ENCODE data around the gene MAP3K20. TPM values are rescaled to one million over a fixed set of nuclear protein-coding genes. Genes with fewer than 3 reads are reported as not detected.
A peak's percentile ranks its signal among the peaks of the same experiment; 100 is the strongest.

MAP3K20 gene
- total RNA-seq, 1 experiment from 2014 or later: 44.5 TPM

DNA sequence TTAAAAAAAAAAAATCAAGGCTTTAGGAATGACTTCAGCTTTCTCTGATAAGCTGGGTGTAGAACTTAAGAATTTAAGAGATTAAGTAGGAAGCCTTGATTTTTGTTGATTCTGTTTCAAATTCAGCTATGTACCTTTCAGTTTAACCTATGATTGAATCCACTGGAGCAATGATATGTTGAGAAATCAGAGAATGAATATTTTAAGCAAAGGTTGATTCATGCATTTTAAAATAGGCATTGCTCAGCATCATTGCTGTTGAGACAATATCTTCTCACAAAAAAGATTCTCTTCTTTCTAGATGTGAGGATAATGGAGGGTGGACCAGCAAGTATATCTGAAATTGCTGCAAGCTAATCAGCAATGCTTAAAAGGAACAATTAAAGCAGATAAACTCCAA lies 109.8 kb downstream of the MAP3K20 start:
- H3K9me3 Mint-ChIP-seq (ENCODE audit: unreplicated experiment): no peaks in the 10 kb centered on the region
- H3K4me1 Mint-ChIP-seq (ENCODE audit: low read depth, unreplicated experiment): peaks cover 10% of the 10 kb centered on the region
- ChIA-PET POLR2A (no interaction called here), CTCF (no interaction called here)
- no peaks in the 10 kb centered on the region for H3K36me3 ChIP-seq (ENCODE audit: control insufficient read depth, insufficient read depth, low read length)
- H3K36me3 Mint-ChIP-seq (ENCODE audit: insufficient read depth, unreplicated experiment): no peaks in the 10 kb centered on the region
- DNase-seq: no peak
- TF ChIP-seq, protein P1, sequence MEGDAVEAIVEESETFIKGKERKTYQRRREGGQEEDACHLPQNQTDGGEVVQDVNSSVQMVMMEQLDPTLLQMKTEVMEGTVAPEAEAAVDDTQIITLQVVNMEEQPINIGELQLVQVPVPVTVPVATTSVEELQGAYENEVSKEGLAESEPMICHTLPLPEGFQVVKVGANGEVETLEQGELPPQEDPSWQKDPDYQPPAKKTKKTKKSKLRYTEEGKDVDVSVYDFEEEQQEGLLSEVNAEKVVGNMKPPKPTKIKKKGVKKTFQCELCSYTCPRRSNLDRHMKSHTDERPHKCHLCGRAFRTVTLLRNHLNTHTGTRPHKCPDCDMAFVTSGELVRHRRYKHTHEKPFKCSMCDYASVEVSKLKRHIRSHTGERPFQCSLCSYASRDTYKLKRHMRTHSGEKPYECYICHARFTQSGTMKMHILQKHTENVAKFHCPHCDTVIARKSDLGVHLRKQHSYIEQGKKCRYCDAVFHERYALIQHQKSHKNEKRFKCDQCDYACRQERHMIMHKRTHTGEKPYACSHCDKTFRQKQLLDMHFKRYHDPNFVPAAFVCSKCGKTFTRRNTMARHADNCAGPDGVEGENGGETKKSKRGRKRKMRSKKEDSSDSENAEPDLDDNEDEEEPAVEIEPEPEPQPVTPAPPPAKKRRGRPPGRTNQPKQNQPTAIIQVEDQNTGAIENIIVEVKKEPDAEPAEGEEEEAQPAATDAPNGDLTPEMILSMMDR (IDR thresholded peaks at IDR 0.05; ENCODE audit: insufficient read depth in 1 of 2, low read depth in 1 of 2, low read length in 1 of 2, severe bottlenecking in 1 of 2, unreplicated experiment in 1 of 2): no peak
- no peak overlapping the region for H3K4me3 ChIP-seq (ENCODE audit: low read depth, low read length)
- no peak overlapping the region for H3K4me3 Mint-ChIP-seq (ENCODE audit: unreplicated experiment)
- no peaks in the 10 kb centered on the region for H3K27me3 ChIP-seq (replicated peaks; ENCODE audit: control insufficient read depth, insufficient read depth, low read length)
- no peaks in the 10 kb centered on the region for H3K9me3 ChIP-seq
- peaks cover 15% of the 10 kb centered on the region for H3K4me1 ChIP-seq
- no peaks in the 10 kb centered on the region for H3K27me3 Mint-ChIP-seq (ENCODE audit: insufficient read depth, unreplicated experiment)
- H3K27ac Mint-ChIP-seq (ENCODE audit: unreplicated experiment): no peak overlapping the region
- BruUV-seq (replicated peaks): no TSS peak
- intact Hi-C loops (cut with micrococcal nuclease; ENCODE audit: unreplicated experiment): no loop called here

DNA sequence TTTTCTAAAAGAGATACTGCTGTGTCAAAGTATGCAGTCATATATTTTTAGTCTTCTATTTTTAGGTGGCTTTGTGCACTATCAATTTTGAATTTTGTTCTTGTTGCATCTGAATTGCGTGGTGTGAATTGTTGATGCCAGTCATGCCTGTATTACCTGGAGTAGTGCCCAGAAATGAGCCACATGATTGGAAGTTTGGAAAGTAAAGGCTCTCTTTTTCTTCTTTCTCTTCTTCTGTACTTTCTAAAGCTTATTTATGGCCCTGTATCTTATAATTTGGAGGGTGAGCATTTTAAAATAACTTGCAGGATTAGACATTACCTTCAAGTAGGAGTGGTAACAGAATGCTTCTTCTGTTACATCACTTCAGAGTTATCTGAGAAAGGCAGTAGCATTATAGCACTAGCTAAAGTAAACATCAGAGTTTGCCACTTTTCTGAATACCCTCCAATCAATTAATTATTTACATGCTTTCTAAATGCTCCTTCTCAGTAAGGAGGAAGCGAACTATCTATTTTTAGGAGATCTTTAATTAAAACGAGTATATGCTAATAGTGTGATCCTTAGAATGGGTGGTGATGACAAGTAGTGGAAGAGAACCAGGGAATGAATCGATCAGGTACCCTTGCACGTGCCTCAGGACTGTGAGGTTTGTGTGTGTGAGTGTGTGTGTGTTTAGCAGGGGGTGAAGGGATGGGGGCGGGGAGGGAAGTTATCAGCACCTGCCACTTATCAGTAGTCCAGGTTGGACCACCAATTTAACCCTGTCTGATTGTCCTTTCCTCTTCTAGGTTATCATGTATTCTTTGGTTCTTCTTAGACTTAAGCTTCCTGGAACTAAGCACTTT lies 112.5 kb downstream of the MAP3K20 start:
- Histone ChIP-seq H3K9me3 (no peaks in the 10 kb centered on the region), H3K36me3 (ENCODE audit: control insufficient read depth, insufficient read depth, low read length) (no peaks in the 10 kb centered on the region), H3K4me1 (peaks cover 15% of the 10 kb centered on the region), H3K4me3 (ENCODE audit: low read depth, low read length) (no peak overlapping the region), H3K27me3 (replicated peaks; ENCODE audit: control insufficient read depth, insufficient read depth, low read length) (no peaks in the 10 kb centered on the region)
- ChIA-PET POLR2A (no interaction called here), CTCF (no interaction called here)
- TF ChIP-seq, protein P1 (IDR thresholded peaks at IDR 0.05; ENCODE audit: insufficient read depth in 1 of 2, low read depth in 1 of 2, low read length in 1 of 2, severe bottlenecking in 1 of 2, unreplicated experiment in 1 of 2): no peak
- no TSS peak for BruUV-seq (replicated peaks)
- DNase-seq: no peak
- Mint-ChIP-seq H3K27me3 (ENCODE audit: insufficient read depth, unreplicated experiment) (no peaks in the 10 kb centered on the region), H3K9me3 (ENCODE audit: unreplicated experiment) (no peaks in the 10 kb centered on the region), H3K27ac (ENCODE audit: unreplicated experiment) (peak overlapping the region; percentile 47), H3K4me1 (ENCODE audit: low read depth, unreplicated experiment) (peaks cover 10% of the 10 kb centered on the region), H3K4me3 (ENCODE audit: unreplicated experiment) (peak overlapping the region; percentile 21), H3K36me3 (ENCODE audit: insufficient read depth, unreplicated experiment) (no peaks in the 10 kb centered on the region)
- intact Hi-C loops (cut with micrococcal nuclease; ENCODE audit: unreplicated experiment): no loop called here

DNA sequence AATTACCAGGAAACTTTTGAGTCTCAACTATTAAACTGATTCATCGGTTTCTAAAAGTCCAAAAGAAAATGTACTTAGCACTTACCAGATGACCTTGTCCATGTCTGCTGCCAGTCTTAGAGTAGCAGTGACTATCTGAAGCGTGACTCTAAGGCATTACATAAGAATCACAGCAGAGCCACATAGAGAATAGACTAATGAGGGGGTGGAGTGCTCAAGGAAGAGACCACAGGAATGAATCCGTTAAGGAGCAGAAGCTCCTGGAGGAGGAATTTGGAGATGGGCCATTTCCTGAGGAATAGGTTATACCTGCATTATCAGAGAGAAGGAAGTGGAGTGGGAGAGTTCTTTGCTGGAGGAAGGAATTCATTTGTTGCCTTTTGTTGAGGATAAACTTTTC lies 116.0 kb downstream of the MAP3K20 start:
- Mint-ChIP-seq H3K36me3 (ENCODE audit: insufficient read depth, unreplicated experiment) (peaks cover 8% of the 10 kb centered on the region), H3K27me3 (ENCODE audit: insufficient read depth, unreplicated experiment) (no peaks in the 10 kb centered on the region), H3K4me3 (ENCODE audit: unreplicated experiment) (no peak overlapping the region), H3K4me1 (ENCODE audit: low read depth, unreplicated experiment) (peaks cover 10% of the 10 kb centered on the region), H3K27ac (ENCODE audit: unreplicated experiment) (no peak overlapping the region), H3K9me3 (ENCODE audit: unreplicated experiment) (no peaks in the 10 kb centered on the region)
- H3K9me3 ChIP-seq: no peaks in the 10 kb centered on the region
- ChIA-PET CTCF (no interaction called here), POLR2A (no interaction called here)
- H3K4me1 ChIP-seq: peaks cover 15% of the 10 kb centered on the region
- H3K36me3 ChIP-seq (ENCODE audit: control insufficient read depth, insufficient read depth, low read length): no peaks in the 10 kb centered on the region
- H3K4me3 ChIP-seq (ENCODE audit: low read depth, low read length): no peak overlapping the region
- TF ChIP-seq, protein P1 (IDR thresholded peaks at IDR 0.05; ENCODE audit: insufficient read depth in 1 of 2, low read depth in 1 of 2, low read length in 1 of 2, severe bottlenecking in 1 of 2, unreplicated experiment in 1 of 2): no peak
- no peak for DNase-seq
- intact Hi-C loops (cut with micrococcal nuclease; ENCODE audit: unreplicated experiment): no loop called here
- H3K27me3 ChIP-seq (replicated peaks; ENCODE audit: control insufficient read depth, insufficient read depth, low read length): no peaks in the 10 kb centered on the region
- BruUV-seq (replicated peaks): no TSS peak
